ENCODE measurements around the gene AK5.

- TF ChIP-seq, protein P1, sequence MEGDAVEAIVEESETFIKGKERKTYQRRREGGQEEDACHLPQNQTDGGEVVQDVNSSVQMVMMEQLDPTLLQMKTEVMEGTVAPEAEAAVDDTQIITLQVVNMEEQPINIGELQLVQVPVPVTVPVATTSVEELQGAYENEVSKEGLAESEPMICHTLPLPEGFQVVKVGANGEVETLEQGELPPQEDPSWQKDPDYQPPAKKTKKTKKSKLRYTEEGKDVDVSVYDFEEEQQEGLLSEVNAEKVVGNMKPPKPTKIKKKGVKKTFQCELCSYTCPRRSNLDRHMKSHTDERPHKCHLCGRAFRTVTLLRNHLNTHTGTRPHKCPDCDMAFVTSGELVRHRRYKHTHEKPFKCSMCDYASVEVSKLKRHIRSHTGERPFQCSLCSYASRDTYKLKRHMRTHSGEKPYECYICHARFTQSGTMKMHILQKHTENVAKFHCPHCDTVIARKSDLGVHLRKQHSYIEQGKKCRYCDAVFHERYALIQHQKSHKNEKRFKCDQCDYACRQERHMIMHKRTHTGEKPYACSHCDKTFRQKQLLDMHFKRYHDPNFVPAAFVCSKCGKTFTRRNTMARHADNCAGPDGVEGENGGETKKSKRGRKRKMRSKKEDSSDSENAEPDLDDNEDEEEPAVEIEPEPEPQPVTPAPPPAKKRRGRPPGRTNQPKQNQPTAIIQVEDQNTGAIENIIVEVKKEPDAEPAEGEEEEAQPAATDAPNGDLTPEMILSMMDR (IDR thresholded peaks at IDR 0.05; ENCODE audit: insufficient read depth, low read length, poor library complexity, severe bottlenecking) = no peak
- no peak for TF ChIP-seq EZH2phosphoT487 (conservative IDR thresholded peaks at IDR 0.05; ENCODE audit: low read length)
These were observed 193.8 kb downstream of the AK5 start for GRCh38 chr1:77475641-77476040.
